Amniotic stem cell (primary cell): ENCODE measurements around the gene FAM50B.

Experiments
- DNase-seq: peaks from one replicate; lab custom pipeline; 2025; lab: John Stamatoyannopoulos, UW

Gene FAM50B

GRCh38 chr6:3895312-3895653, 46.1 kb downstream of the FAM50B start:
- no peak for DNase-seq

- no peak for DNase-seq
Measured at GRCh38 chr6:3895805-3896204, 46.6 kb downstream of the FAM50B start.

- no peak for DNase-seq
Measured at GRCh38 chr6:3898265-3898994, 49.3 kb downstream of the FAM50B start.

- no peak for DNase-seq
Measured at GRCh38 chr6:3899061-3899460, 49.9 kb downstream of the FAM50B start.

GRCh38 chr6:3899970-3900439, 50.8 kb downstream of the FAM50B start:
- DNase-seq, result no peak
